HL-60 (cell line): ENCODE data around the gene ACTN1.

Source experiments
- GABPA ChIP-seq: IDR thresholded peaks from 2 replicates; pipeline ENCODE4 v1.6.1; 2012; ENCODE audit warnings: low read depth
- POLR2AphosphoS5 ChIP-seq: IDR thresholded peaks from 2 replicates; pipeline ENCODE4 v1.6.1; 2012; ENCODE audit warnings: low read depth
- TF ChIP-seq, protein P1 (sequence below): IDR thresholded peaks from one replicate; pipeline ENCODE4 v1.5.1; 2011; ENCODE audit warnings: low read length, control low read depth, inconsistent platforms; ENCODE audit not compliant: insufficient read depth
- TF ChIP-seq, protein P2 (sequence below): IDR thresholded peaks from 2 replicates; pipeline ENCODE4 v1.6.1; 2012; ENCODE audit warnings: low read depth; ENCODE audit not compliant: insufficient replicate concordance

DNA sequence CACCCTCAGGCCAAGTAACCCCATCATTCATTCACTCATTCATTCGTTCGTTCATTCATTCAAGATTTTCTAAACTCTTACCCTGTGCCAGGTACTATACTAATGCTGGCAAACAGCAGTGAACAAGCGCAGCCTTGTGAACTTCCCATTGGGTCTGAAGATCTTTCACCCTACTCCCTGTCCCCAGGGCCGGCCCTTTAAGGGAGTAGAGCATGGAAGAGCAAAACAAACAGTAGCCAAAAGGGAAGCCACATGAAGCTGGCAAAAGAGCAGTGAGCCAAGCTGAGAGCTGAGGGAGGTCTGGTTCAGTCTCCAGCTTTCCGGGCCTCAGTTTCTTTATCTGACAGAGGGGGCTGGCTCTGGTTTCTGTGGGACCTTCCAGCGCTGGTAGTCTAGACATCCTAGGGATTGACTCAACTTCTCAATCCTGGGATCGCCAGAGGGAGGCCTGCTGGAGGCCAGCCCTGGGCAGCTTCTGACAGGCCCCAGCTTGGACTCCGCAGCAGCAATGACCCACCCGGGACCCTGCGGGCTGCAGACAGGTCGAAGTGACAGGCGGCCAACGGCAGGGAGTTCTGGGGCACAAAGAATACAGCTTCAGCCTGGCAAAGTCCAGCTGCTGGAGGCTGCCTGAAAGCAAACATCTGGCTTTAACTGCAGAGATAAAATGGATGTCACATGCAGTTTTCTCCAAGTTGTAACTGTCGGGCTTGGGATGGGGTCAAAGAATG is 27.1 kb downstream of the ACTN1 start:
- TF ChIP-seq, protein P1, sequence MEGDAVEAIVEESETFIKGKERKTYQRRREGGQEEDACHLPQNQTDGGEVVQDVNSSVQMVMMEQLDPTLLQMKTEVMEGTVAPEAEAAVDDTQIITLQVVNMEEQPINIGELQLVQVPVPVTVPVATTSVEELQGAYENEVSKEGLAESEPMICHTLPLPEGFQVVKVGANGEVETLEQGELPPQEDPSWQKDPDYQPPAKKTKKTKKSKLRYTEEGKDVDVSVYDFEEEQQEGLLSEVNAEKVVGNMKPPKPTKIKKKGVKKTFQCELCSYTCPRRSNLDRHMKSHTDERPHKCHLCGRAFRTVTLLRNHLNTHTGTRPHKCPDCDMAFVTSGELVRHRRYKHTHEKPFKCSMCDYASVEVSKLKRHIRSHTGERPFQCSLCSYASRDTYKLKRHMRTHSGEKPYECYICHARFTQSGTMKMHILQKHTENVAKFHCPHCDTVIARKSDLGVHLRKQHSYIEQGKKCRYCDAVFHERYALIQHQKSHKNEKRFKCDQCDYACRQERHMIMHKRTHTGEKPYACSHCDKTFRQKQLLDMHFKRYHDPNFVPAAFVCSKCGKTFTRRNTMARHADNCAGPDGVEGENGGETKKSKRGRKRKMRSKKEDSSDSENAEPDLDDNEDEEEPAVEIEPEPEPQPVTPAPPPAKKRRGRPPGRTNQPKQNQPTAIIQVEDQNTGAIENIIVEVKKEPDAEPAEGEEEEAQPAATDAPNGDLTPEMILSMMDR, result no peak
- TF ChIP-seq, protein P2, sequence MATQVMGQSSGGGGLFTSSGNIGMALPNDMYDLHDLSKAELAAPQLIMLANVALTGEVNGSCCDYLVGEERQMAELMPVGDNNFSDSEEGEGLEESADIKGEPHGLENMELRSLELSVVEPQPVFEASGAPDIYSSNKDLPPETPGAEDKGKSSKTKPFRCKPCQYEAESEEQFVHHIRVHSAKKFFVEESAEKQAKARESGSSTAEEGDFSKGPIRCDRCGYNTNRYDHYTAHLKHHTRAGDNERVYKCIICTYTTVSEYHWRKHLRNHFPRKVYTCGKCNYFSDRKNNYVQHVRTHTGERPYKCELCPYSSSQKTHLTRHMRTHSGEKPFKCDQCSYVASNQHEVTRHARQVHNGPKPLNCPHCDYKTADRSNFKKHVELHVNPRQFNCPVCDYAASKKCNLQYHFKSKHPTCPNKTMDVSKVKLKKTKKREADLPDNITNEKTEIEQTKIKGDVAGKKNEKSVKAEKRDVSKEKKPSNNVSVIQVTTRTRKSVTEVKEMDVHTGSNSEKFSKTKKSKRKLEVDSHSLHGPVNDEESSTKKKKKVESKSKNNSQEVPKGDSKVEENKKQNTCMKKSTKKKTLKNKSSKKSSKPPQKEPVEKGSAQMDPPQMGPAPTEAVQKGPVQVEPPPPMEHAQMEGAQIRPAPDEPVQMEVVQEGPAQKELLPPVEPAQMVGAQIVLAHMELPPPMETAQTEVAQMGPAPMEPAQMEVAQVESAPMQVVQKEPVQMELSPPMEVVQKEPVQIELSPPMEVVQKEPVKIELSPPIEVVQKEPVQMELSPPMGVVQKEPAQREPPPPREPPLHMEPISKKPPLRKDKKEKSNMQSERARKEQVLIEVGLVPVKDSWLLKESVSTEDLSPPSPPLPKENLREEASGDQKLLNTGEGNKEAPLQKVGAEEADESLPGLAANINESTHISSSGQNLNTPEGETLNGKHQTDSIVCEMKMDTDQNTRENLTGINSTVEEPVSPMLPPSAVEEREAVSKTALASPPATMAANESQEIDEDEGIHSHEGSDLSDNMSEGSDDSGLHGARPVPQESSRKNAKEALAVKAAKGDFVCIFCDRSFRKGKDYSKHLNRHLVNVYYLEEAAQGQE, result no peak
- TF ChIP-seq POLR2AphosphoS5 (no peak), GABPA (no peak)
